DMS 273 treated with DMSO at 0.1 percent for 48 hours (cell line): Measurements from ENCODE around the gene UCP2.

Experiments used
- DNase-seq: peaks from one replicate; lab custom pipeline; 2025; lab: John Stamatoyannopoulos, UW

The UCP2 gene

DNA sequence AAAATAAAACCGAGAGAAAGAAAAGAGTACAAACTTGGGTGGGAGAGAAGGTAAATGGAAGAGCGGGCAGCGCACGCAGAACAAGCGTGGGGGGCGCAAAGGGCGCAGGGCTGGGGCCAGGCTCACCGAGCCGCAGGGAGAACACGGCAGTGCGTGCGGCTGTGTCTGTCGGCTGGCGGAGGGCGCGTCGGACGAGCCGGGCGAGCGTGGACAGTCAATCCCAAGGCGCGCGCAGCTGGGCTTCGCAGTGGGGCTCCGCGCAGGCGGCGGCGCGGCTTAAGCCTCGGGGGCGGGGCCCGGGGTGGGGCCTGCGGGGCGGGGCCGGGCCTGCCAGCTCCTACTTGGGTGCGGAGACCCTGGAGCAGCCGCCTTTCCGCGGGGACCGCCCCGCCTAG, at the start of gene UCP2:
Gene UCP2, minus strand, starts transcription at position 249 of the 395 bp plus-strand sequence. CDS start 4,465 bp downstream, outside the sequence.
- DNase-seq: peak; percentile 67

- DNase-seq: no peak
Measured at GRCh38 chr11:74030723-74031676, 48.4 kb upstream of the UCP2 start.

DNA sequence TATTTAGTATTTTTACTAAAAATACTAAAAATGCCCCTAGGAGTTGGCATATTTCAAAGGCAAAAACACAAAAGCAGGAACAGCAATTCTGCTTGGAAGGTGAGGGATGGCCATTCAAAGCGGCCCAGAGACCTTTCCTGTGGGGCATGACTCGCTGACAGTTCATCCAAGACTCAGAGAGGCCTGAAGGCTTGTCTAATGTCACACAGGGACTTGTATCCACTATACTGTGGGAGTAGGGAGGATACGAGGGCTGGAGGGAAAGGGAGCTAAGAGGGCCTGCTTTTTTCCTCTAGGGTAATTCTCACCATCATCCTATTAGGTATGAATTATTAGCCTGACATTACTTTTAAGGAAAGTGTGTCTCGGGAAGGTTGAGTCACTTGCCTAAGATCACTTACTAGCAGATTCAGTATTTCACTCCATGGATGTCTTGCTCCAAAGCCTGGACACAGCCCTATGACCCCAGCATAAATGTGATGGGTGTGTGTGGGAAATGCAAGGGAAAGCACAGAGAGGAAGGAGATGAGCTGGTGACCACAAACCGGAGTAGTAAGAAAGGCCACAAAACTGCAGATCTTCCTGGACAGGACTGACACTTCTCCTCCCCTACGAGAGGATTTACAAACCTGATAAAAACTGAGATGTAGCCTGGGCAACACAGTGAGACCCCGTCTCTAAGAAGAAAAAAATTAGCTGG, 43.0 kb upstream of the UCP2 start:
- DNase-seq: no peak

- DNase-seq: no peak
Measured at GRCh38 chr11:74024261-74025029, 41.8 kb upstream of the UCP2 start.

GRCh38 chr11:74023276-74023675, 40.6 kb upstream of the UCP2 start:
- no peak for DNase-seq

GRCh38 chr11:74022546-74022945, 39.9 kb upstream of the UCP2 start:
- no peak for DNase-seq

- DNase-seq: no peak
Measured at GRCh38 chr11:74021998-74022397, 39.4 kb upstream of the UCP2 start.

DNA sequence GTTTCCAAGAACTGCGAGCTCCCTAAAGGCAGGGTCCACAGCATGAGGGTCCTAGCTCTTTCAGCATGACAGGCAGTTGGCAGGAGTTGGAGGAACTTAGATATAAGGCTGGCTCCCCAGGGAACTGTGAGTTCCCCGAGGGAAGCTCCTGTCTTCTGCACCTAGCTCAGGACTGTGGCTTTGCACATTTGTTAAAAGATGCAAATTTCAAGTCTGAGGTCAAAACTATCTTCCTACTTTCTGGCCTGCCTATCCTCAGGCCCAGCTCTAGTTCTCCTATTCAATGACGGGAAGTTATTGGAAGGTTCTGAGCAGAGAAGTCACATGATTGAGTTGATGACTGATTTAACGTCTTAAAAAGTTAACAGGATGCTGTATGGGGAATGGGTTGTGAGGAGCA, 37.9 kb upstream of the UCP2 start:
- no peak for DNase-seq

- DNase-seq: no peak
Measured at GRCh38 chr11:74019860-74020259, 37.2 kb upstream of the UCP2 start.

- no peak for DNase-seq
Measured at GRCh38 chr11:74019104-74019738, 36.6 kb upstream of the UCP2 start.

- DNase-seq: no peak
Measured at GRCh38 chr11:74018331-74019005, 35.8 kb upstream of the UCP2 start.

DNA sequence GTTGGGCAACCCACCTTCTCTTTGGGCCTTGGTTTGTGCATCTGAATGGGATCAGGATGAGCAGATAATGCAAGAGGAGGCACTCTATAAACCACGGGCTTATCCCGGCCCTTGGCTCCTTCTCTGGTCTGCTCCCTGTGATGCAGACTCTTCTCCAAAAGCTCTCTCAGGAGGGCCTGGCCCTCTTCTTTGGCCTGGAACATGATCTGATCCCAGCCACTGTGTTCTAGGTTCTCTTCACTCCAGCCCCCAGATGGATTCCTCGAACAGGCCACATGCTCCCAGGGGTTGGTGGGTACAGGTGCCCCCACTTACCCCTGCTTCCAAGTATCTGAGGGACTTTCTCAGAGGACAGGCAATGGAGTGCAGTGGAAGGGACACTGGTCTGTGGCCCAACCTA, 35.0 kb upstream of the UCP2 start:
- no peak for DNase-seq

GRCh38 chr11:74015919-74016684, 33.5 kb upstream of the UCP2 start:
- DNase-seq: no peak

DNA sequence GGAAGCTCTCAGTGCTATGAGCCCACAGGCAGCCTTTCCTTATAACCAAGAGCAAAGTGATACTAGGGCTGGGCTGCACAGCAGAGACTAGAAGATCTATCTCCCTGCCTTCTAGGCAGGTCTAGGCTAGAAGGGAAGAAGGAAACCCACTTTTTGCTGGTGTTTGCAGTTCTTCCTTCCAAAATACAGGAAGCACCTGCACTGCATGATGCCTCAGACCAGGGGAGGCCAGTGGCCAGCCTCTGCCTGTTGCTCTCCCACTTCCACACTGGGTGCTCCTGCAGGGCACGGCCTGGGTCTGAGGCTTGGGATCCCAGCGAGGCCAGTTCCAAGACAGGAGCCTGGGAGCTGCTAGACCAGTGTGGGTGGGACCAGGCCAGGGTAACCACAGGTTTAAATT, 32.2 kb upstream of the UCP2 start:
- DNase-seq: no peak

DNA sequence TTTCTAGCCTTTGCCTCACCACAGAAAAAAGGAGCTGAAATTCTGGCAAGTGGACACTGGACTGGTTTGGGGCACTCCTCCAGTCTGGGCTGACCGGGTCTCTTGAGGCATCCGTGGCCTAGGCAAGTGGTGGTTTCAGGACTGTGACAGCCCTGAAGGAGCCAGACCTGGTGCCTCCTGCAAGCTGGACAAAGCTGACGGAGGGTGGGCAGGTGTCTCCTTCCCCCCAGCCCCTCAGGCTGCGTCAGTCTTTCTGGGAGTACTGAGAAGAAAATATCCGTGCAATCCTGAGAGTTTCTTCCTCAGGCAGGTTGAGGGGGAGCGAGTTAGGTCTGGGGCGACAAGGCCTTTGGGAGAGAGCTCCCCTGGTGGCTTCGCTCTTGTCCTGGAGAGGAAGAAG, 30.5 kb upstream of the UCP2 start:
- DNase-seq: no peak

DNA sequence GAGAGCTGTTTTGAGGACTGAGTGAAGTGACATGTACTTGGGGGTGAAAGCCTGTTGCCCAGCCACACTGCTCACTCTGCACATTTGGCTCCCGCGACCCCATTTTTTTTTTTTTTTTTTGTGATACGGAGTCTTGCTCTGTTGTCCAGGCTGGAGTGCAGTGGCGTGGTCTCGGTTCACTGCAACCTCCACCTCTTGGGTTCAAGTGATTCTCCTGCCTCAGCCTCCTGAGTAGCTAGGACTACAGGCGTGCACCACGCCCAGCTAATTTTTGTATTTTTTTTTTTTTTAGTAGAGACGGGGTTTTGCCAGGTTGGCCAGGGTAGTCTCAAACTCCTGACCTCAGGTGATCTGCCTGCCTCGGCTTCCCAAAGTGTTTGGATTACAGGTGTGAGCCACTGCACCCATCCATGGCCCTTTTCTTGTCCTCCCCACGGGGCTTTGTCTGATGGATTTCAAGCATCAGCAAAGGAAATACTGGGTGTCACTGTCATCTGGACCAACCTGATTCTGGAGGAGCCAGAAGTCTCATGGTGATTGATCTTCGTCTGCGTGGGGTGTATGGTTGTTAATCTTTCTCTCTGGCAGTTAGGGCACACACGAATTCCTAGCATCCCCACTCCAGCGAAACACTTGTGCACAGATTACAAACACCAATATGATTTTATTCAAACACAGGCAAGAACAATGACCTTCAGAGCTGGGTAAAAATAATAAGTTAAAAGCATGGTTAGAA, 29.6 kb upstream of the UCP2 start:
- DNase-seq: no peak

DNA sequence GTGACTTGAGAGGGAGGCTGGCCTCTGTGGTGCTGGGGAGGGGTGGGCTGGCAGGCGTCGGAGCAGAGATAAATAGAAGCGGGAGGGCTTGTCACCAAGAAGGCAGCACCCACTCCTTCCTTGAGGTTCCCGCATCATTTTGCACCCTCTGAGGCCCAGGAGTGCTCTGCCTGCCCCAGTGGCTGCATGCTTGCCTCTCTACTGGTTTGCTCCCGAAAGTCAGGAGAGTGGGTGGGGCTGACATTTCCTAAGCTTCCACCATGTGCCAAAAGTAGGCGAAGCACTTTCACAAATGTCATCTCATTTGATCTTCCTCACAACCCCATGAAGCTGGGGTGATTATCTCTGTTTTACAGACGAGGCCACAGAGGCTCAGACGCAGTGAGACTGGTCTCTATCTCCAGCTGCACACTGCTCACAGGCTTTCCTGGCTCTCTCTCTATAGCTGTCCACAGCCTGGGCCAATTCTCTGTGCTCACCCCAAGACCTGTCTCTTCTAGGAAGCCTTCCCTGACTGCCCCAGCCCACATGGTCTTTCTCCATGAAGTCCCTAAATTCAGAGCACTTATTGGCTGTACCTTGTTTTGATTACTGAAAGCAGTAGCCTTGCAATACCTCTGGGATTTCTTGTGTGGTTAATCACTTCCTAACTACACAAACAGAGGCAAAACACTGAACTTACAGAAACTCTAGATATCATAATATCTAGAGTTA, 28.9 kb upstream of the UCP2 start:
- DNase-seq: no peak

GRCh38 chr11:74010306-74011300, 28.0 kb upstream of the UCP2 start:
- DNase-seq: no peak
